Measurements from ENCODE around the gene TBCK. TPM values are rescaled to one million over a fixed set of nuclear protein-coding genes. Genes with fewer than 3 reads are reported as not detected.

TBCK gene
- total RNA-seq, 1 donor from 2014 or later, result 64.2 TPM

DNA sequence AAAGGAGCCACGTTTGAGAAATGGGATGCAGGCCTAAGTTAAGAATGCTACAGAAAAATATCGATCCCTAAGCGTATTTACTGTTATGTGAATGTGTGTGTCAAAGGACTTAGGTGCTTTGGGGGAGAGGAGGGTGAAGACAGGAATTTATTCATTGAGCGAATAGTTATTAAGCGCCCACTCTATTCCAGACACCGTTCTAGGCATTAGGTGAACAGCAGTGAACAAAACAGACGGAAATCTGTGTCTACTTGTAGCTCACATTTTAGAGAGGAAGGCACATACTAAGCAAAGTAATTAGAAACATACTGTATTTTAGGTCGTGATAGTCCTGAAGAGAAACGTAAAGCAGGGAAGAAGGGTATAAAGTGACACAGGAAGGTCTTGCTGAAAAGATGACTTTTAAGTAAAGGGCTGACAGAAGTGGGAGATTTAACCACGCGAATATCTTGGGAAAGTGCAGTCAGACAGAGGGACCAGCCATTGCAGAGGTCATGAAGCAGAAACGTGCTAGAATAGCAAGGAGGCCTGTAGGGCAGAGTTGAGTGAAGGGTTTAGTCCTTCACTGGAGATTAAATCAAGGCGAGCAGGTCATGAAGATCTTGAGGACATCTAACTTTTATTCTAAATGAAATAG, 882 bp upstream of the TBCK start:
- TF ChIP-seq, protein P1, sequence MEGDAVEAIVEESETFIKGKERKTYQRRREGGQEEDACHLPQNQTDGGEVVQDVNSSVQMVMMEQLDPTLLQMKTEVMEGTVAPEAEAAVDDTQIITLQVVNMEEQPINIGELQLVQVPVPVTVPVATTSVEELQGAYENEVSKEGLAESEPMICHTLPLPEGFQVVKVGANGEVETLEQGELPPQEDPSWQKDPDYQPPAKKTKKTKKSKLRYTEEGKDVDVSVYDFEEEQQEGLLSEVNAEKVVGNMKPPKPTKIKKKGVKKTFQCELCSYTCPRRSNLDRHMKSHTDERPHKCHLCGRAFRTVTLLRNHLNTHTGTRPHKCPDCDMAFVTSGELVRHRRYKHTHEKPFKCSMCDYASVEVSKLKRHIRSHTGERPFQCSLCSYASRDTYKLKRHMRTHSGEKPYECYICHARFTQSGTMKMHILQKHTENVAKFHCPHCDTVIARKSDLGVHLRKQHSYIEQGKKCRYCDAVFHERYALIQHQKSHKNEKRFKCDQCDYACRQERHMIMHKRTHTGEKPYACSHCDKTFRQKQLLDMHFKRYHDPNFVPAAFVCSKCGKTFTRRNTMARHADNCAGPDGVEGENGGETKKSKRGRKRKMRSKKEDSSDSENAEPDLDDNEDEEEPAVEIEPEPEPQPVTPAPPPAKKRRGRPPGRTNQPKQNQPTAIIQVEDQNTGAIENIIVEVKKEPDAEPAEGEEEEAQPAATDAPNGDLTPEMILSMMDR (IDR thresholded peaks at IDR 0.05; ENCODE audit: unreplicated experiment), result no peak
- no peak for DNase-seq (ENCODE audit: low spot score in 2 of 2, unreplicated experiment in 2 of 2)
- H3K4me3 Mint-ChIP-seq, result no peak overlapping the region
- no peaks in the 10 kb centered on the region for H3K27me3 Mint-ChIP-seq (ENCODE audit: low read depth)
- H3K27ac Mint-ChIP-seq, result no peak overlapping the region
- peaks cover 21% of the 10 kb centered on the region for H3K4me1 Mint-ChIP-seq
- H3K9me3 Mint-ChIP-seq, result peaks cover 5% of the 10 kb centered on the region
- peaks cover 16% of the 10 kb centered on the region for H3K36me3 Mint-ChIP-seq

DNA sequence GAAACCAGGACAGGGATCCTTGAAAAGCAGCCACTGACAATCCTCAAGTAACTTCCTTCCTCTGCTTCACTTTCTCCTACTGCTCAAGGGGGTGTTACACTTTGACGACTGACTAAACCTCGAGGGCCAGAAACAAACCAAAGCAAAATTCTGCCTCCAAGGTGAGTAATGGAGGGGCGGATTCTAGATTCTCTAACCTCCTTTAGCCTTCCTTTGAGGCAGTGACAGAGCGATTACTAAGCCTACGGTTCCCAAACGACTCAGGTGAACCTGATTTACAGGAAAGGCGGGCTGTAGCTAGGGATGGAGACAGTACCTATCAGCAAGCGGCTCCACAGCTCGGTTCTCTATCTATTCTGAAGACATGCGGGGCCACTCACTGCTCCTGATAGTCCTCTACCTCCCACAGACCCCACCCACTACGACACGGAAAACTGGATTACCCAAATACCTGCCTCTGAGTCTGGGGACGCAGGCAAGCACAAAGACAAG, 487 bp downstream of the TBCK start:
- H3K4me1 Mint-ChIP-seq, result peaks cover 20% of the 10 kb centered on the region
- TF ChIP-seq, protein P1 (IDR thresholded peaks at IDR 0.05; ENCODE audit: unreplicated experiment), result no peak
- DNase-seq (ENCODE audit: low spot score in 2 of 2, unreplicated experiment in 2 of 2), result no peak
- peaks cover 5% of the 10 kb centered on the region for H3K9me3 Mint-ChIP-seq
- no peak overlapping the region for H3K4me3 Mint-ChIP-seq
- no peaks in the 10 kb centered on the region for H3K27me3 Mint-ChIP-seq (ENCODE audit: low read depth)
- no peak overlapping the region for H3K27ac Mint-ChIP-seq
- H3K36me3 Mint-ChIP-seq, result peaks cover 7% of the 10 kb centered on the region

DNA sequence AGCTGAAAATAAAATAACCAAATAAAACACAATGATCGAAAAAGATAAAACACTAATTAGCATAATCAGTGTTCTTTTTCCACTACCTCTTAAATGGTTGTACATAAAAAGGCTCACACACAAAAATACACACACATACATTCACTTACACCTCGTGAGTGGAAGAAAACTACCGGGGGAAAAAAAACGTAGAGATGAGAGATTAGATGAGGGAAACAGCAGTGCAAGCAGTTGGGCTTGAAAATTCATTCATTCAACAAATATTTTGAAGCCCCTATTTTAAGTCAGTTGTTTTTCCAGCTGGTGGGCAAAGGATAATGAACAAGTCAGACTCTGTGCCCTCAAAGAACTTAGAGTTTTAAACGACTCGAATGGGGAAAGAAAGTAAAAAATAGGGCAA, 1.0 kb downstream of the TBCK start:
- Mint-ChIP-seq H3K27ac (no peak overlapping the region), H3K4me3 (no peak overlapping the region), H3K9me3 (no peaks in the 10 kb centered on the region), H3K4me1 (peaks cover 20% of the 10 kb centered on the region), H3K36me3 (peaks cover 1% of the 10 kb centered on the region), H3K27me3 (ENCODE audit: low read depth) (no peaks in the 10 kb centered on the region)
- TF ChIP-seq, protein P1 (IDR thresholded peaks at IDR 0.05; ENCODE audit: unreplicated experiment), result no peak
- no peak for DNase-seq (ENCODE audit: low spot score in 2 of 2, unreplicated experiment in 2 of 2)

DNA sequence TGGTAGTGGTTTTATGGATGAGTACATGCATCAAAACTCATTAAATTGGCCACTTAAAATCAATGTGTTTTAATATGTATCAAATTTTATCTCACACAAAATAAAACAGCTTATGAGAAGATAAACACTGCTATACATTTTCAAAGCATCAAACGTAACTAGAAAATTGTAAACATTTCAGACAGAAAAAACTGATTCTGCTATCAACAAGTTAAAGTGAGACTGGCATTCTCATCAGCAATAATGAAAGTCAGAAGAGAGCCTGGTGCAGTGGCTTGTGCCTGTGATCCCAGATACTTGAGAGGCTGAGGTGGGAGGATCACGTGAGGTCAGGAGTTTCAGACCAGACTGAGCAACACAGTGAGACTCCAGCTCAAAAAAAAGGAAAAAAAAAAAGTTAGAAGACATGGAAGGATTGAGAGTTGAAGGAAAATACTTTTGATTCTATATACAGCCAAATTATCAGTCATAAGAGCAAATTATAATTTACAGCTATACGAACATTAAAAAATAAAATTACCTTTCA, 2.9 kb downstream of the TBCK start:
- DNase-seq (ENCODE audit: low spot score in 2 of 2, unreplicated experiment in 2 of 2), result no peak
- TF ChIP-seq, protein P1 (IDR thresholded peaks at IDR 0.05; ENCODE audit: unreplicated experiment), result no peak
- peaks cover 16% of the 10 kb centered on the region for H3K4me1 Mint-ChIP-seq
- H3K27me3 Mint-ChIP-seq (ENCODE audit: low read depth), result no peaks in the 10 kb centered on the region
- no peaks in the 10 kb centered on the region for H3K9me3 Mint-ChIP-seq
- peak overlapping the region; percentile 51 for H3K27ac Mint-ChIP-seq
- no peaks in the 10 kb centered on the region for H3K36me3 Mint-ChIP-seq
- no peak overlapping the region for H3K4me3 Mint-ChIP-seq

DNA sequence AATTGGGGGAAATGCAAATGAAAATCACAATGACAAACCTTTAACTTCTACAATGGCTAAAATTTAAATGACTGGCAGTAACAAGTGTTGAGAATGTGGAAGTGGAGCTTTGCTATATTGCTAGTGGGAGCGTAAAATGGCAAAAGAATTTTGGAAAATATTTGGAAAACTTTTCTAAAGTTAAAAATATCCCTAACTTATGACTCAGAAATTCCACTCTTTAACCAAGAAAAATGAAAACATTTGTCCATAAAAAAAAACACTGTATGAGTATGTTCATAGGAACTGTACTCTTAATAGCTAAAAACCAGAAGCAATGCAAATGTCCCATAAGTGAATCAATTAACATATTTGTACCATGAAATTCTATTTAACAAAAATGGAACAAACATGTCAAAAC, 3.6 kb downstream of the TBCK start:
- Mint-ChIP-seq H3K36me3 (no peaks in the 10 kb centered on the region), H3K9me3 (no peaks in the 10 kb centered on the region), H3K4me1 (peaks cover 16% of the 10 kb centered on the region), H3K27ac (peak overlapping the region; percentile 44), H3K4me3 (no peak overlapping the region), H3K27me3 (ENCODE audit: low read depth) (no peaks in the 10 kb centered on the region)
- no peak for DNase-seq (ENCODE audit: low spot score in 2 of 2, unreplicated experiment in 2 of 2)
- TF ChIP-seq, protein P1 (IDR thresholded peaks at IDR 0.05; ENCODE audit: unreplicated experiment), result no peak

All from mesothelial cell of epicardium (in vitro differentiated cells).